Measurements from ENCODE around the gene FAM32A.

The FAM32A gene

GRCh38 chr19:16191216-16191908, 6.2 kb downstream of the FAM32A start:
- no peak for DNase-seq (ENCODE audit: low read depth, low spot score)
- Histone ChIP-seq H3K9ac (ENCODE audit: insufficient read length) (no peak overlapping the region), H3K4me3 (no peak overlapping the region), H3K27ac (no peak overlapping the region), H3K9me3 (ENCODE audit: low read depth, low read length) (no peaks in the 10 kb centered on the region), H3K36me3 (ENCODE audit: insufficient read depth, low read length) (peaks cover 26% of the 10 kb centered on the region)
- TF ChIP-seq EZH2 (IDR thresholded peaks at IDR 0.05) (no peak), POLR2AphosphoS5 (IDR thresholded peaks at IDR 0.05; ENCODE audit: borderline replicate concordance, low read depth, low read length) (no peak), FOXP2 (optimal IDR thresholded peaks at IDR 0.05; ENCODE audit: control extremely low read depth, extremely low read length, insufficient read depth) (no peak)

DNA sequence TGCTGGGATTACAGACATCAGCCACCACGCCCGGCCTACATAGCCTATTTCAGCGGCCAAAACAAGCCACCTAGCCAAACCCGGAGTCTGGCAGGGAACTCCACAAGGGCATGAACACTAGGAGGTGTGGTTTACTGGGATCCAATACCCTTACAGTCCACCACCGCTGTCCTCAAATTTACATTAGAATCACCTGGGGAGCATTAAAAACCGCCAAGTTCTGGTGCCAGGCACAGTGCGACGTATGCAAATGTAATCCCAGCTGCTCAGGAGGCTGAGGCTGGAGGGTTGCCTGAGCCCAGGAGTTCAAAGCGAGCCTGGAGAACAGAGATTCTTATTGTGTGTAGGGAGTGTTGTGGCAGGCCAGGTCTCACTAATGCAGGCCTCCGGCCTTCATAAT, 8.3 kb downstream of the FAM32A start:
- H3K36me3 ChIP-seq (ENCODE audit: insufficient read depth, low read length) = peaks cover 19% of the 10 kb centered on the region
- TF ChIP-seq FOXP2 (optimal IDR thresholded peaks at IDR 0.05; ENCODE audit: control extremely low read depth, extremely low read length, insufficient read depth) (no peak), POLR2AphosphoS5 (IDR thresholded peaks at IDR 0.05; ENCODE audit: borderline replicate concordance, low read depth, low read length) (no peak), EZH2 (IDR thresholded peaks at IDR 0.05) (no peak)

DNA sequence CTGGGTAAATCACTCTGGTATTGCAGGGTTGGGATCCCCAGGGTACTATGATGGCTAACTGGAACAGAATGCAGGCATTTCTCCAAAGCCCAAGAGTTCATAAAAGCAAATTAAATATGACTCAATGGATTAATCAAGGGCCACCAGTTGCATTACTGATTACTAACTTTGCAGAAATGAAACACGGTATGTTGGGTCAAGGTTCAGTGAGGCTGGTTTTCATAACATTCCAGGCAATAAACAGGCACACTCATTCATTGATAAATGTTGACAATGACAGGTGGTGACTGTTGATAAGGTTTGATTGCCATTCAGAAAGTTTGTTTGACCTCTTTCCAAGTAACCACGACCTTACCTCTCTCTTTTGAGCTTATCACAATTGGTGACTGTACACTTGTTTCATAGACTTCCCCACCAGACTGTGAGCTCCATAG, 12.0 kb downstream of the FAM32A start:
- Histone ChIP-seq H3K27ac (peak overlapping the region; percentile 63), H3K36me3 (ENCODE audit: insufficient read depth, low read length) (no peaks in the 10 kb centered on the region; the same call in 1 of the 2 replicates), H3K9me3 (ENCODE audit: low read depth, low read length) (no peaks in the 10 kb centered on the region), H3K9ac (ENCODE audit: insufficient read length) (peak overlapping the region; percentile 94), H3K4me3 (peak overlapping the region; percentile 99)
- no peak for DNase-seq (ENCODE audit: low read depth, low spot score)
- TF ChIP-seq POLR2AphosphoS5 (IDR thresholded peaks at IDR 0.05; ENCODE audit: borderline replicate concordance, low read depth, low read length) (no peak; the same call in 1 of the 2 replicates), EZH2 (IDR thresholded peaks at IDR 0.05) (no peak), FOXP2 (optimal IDR thresholded peaks at IDR 0.05; ENCODE audit: control extremely low read depth, extremely low read length, insufficient read depth) (no peak)

More for the DNA sequence above, 8.3 kb downstream of the FAM32A start:
- Histone ChIP-seq H3K9ac (ENCODE audit: insufficient read length) (no peak overlapping the region), H3K4me3 (no peak overlapping the region), H3K9me3 (ENCODE audit: low read depth, low read length) (no peaks in the 10 kb centered on the region), H3K27ac (no peak overlapping the region)
- no peak for DNase-seq (ENCODE audit: low read depth, low spot score)

GRCh38 chr19:16197622-16198369, 12.6 kb downstream of the FAM32A start, which contains the start of gene AP1M1:
AP1M1 (plus strand) TSS chr19:16197911; CDS start chr19:16198027, 116 bp downstream.
- no peaks in the 10 kb centered on the region for H3K9me3 ChIP-seq (ENCODE audit: low read depth, low read length)
- peaks cover 3% of the 10 kb centered on the region for H3K36me3 ChIP-seq (ENCODE audit: insufficient read depth, low read length)
- peak; percentile 82 for DNase-seq (ENCODE audit: low read depth, low spot score)
- H3K27ac ChIP-seq = peak within 1 kb of the TSS; percentile 63
- peak within 1 kb of the TSS; percentile 99 for H3K4me3 ChIP-seq
- no peak for TF ChIP-seq EZH2 (IDR thresholded peaks at IDR 0.05)
- TF ChIP-seq FOXP2 (optimal IDR thresholded peaks at IDR 0.05; ENCODE audit: control extremely low read depth, extremely low read length, insufficient read depth) = peak; percentile 62
- peak; percentile 83 for TF ChIP-seq POLR2AphosphoS5 (IDR thresholded peaks at IDR 0.05; ENCODE audit: borderline replicate concordance, low read depth, low read length)
- H3K9ac ChIP-seq (ENCODE audit: insufficient read length) = peak within 1 kb of the TSS; percentile 94

- no peaks in the 10 kb centered on the region for H3K9me3 ChIP-seq (ENCODE audit: low read depth, low read length)
- peak overlapping the region; percentile 99 for H3K4me3 ChIP-seq
- H3K9ac ChIP-seq (ENCODE audit: insufficient read length) = peak overlapping the region; percentile 94
- TF ChIP-seq FOXP2 (optimal IDR thresholded peaks at IDR 0.05; ENCODE audit: control extremely low read depth, extremely low read length, insufficient read depth) (no peak), EZH2 (IDR thresholded peaks at IDR 0.05) (no peak), POLR2AphosphoS5 (IDR thresholded peaks at IDR 0.05; ENCODE audit: borderline replicate concordance, low read depth, low read length) (no peak)
- no peak for DNase-seq (ENCODE audit: low read depth, low spot score)
- peaks cover 8% of the 10 kb centered on the region for H3K36me3 ChIP-seq (ENCODE audit: insufficient read depth, low read length)
- no peak overlapping the region for H3K27ac ChIP-seq
These were observed 13.1 kb downstream of the FAM32A start for GRCh38 chr19:16198370-16198651.

DNA sequence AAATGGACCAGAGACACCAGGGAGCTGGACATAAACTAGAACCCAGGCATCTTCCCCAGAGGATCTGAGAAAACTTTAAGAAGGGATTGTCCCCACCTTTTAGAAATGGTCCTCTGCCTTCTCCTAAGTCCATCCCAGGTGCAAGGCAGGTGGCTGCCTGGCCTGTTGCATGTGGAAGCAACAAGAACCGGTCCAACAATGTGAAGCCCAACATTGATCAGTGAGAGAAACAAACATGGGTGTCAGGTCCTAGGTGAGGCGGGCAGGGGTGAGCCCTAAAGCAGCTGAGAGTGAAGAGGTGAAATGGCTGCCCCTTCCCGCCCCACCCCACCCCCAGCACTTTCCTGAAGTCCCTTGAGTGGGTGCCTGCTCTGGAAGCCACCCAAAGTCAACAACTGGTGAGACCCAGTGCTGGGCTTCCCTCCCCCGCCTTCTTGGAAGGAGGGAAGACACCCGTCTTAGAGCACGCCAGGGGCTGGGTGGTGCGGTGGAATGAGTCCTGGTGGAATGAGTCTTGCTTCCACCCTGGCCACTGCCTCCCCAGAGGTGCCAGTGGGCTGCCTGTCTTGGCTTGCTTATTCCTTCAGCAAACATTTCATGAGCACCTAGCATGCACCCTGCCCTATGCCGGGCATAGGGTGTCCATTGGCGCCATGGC, 14.2 kb downstream of the FAM32A start:
- DNase-seq (ENCODE audit: low read depth, low spot score) = no peak
- Histone ChIP-seq H3K36me3 (ENCODE audit: insufficient read depth, low read length) (peaks cover 13% of the 10 kb centered on the region), H3K9ac (ENCODE audit: insufficient read length) (no peak overlapping the region)

GRCh38 chr19:16200038-16201010, 15.1 kb downstream of the FAM32A start:
- Histone ChIP-seq H3K36me3 (ENCODE audit: insufficient read depth, low read length) (peaks cover 13% of the 10 kb centered on the region), H3K27ac (no peak overlapping the region)
- no peak for DNase-seq (ENCODE audit: low read depth, low spot score)

More for the DNA sequence above, 14.2 kb downstream of the FAM32A start:
- Histone ChIP-seq H3K9me3 (ENCODE audit: low read depth, low read length) (no peaks in the 10 kb centered on the region), H3K4me3 (no peak overlapping the region), H3K27ac (no peak overlapping the region)
- TF ChIP-seq FOXP2 (optimal IDR thresholded peaks at IDR 0.05; ENCODE audit: control extremely low read depth, extremely low read length, insufficient read depth) = no peak
- TF ChIP-seq EZH2 (IDR thresholded peaks at IDR 0.05) = no peak
- TF ChIP-seq POLR2AphosphoS5 (IDR thresholded peaks at IDR 0.05; ENCODE audit: borderline replicate concordance, low read depth, low read length) = no peak

More at GRCh38 chr19:16200038-16201010, 15.1 kb downstream of the FAM32A start:
- no peak overlapping the region for H3K4me3 ChIP-seq
- H3K9ac ChIP-seq (ENCODE audit: insufficient read length) = no peak overlapping the region
- no peaks in the 10 kb centered on the region for H3K9me3 ChIP-seq (ENCODE audit: low read depth, low read length)
- TF ChIP-seq FOXP2 (optimal IDR thresholded peaks at IDR 0.05; ENCODE audit: control extremely low read depth, extremely low read length, insufficient read depth) = no peak
- no peak for TF ChIP-seq EZH2 (IDR thresholded peaks at IDR 0.05)
- TF ChIP-seq POLR2AphosphoS5 (IDR thresholded peaks at IDR 0.05; ENCODE audit: borderline replicate concordance, low read depth, low read length) = no peak

All from SK-N-MC (cell line).